ENCODE results near the gene ONECUT3. TPM values are rescaled to one million over a fixed set of nuclear protein-coding genes. Genes with fewer than 3 reads are reported as not detected.

The ONECUT3 gene
- total RNA-seq, 1 experiment from 2014 or later = not detected

GRCh38 chr19:1768248-1768647 is 14.9 kb downstream of the ONECUT3 start:
- DNase-seq (ENCODE audit: low spot score) = no peak

DNA sequence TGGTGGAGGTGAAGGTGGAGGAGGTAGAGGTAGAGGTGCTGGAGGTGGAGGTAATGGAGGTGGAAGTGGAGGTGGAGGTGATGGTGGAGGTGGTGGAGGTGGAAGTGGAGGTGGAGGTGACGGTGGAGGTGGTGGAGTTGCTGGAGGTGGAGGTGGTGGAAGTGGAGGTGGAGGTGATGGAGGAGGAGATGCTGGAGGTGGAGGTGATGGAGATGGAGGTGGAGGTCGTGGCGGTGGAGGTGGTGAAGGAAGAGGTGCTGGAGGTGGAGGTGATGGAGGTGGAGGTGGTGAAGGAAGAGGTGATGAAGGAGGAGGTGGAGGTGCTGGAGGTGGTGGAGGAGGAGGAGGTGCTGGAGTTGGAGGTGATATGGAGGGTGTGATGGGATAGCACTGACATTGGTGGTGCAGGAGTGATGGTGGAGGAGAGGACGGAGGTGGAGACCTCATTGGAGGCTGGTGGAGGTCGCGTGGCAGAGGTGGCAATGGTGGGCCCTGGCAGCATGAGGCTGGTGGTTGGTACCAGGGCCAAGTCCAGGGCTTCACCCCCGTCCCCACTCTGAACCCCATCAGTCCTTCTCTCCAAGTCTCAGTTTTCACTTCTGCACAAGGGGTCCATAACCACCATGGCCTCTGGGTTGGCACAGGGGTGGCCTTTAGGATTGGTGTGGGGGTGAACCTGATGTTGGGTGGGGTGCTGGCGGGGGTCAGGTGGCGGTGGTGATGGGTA is 15.8 kb downstream of the ONECUT3 start:
- DNase-seq (ENCODE audit: low spot score) = no peak

DNA sequence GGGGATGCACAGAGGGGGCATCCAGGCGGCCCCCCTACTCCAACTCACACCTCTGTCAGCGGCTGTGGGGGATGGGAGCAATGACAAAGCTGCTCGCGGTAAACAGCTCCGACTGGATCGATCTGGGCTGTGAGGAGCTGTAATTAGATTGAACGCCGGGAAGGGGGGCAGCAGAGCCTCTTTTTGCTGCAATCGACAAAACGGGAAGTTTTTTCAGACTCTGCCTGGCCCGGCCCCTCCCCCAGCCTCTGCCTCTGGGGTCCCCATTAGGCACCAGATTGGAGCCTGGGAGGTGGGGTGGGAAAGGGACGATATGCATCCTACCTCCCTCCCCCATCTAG is 16.3 kb downstream of the ONECUT3 start:
- no peak for DNase-seq (ENCODE audit: low spot score)

GRCh38 chr19:1770866-1771576 is 17.7 kb downstream of the ONECUT3 start:
- DNase-seq (ENCODE audit: low spot score) = no peak

- peak; percentile 36 for DNase-seq (ENCODE audit: low spot score)
Observed at GRCh38 chr19:1773184-1773583, 19.9 kb downstream of the ONECUT3 start.

- no peak for DNase-seq (ENCODE audit: low spot score)
Observed at GRCh38 chr19:1774989-1775772, 21.9 kb downstream of the ONECUT3 start.

DNA sequence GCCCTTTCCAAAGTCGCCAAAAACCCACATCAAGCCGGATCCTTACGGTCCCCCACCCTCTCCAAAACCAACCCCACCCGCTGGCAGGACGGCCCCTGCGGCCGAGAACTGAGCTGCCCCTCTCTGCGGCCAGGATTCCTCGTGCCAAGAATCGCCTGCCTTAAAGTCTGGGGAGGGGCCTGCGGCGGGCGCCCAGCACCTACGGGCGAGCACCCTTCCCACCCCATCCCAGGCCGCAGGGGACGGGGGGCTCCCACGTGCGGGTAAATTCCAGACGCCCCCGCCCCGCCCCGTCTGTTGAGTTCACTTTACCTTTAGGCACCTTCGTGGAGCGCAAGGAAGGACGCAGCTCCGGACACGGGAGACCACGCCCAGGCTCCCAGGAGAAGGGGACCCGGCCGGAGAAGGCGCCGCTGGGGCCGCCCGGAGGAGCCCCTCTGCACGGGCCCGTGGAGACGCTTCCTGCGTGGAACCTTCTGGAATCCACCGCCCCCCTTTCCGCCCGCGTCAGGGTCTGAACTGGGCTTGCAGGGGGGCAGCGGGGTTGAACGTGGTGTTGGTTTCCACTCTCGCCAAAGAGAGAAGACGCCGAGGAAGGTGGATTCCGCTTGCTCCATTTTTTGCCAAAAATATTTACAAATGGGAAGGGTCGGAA is 22.8 kb downstream of the ONECUT3 start:
- DNase-seq (ENCODE audit: low spot score) = no peak

- DNase-seq (ENCODE audit: low spot score) = no peak
Observed at GRCh38 chr19:1776606-1777147, 23.4 kb downstream of the ONECUT3 start.

- no peak for DNase-seq (ENCODE audit: low spot score)
Observed at GRCh38 chr19:1777149-1777548, 23.8 kb downstream of the ONECUT3 start.

- no peak for DNase-seq (ENCODE audit: low spot score)
Observed at GRCh38 chr19:1779574-1779973, 26.3 kb downstream of the ONECUT3 start.

DNA sequence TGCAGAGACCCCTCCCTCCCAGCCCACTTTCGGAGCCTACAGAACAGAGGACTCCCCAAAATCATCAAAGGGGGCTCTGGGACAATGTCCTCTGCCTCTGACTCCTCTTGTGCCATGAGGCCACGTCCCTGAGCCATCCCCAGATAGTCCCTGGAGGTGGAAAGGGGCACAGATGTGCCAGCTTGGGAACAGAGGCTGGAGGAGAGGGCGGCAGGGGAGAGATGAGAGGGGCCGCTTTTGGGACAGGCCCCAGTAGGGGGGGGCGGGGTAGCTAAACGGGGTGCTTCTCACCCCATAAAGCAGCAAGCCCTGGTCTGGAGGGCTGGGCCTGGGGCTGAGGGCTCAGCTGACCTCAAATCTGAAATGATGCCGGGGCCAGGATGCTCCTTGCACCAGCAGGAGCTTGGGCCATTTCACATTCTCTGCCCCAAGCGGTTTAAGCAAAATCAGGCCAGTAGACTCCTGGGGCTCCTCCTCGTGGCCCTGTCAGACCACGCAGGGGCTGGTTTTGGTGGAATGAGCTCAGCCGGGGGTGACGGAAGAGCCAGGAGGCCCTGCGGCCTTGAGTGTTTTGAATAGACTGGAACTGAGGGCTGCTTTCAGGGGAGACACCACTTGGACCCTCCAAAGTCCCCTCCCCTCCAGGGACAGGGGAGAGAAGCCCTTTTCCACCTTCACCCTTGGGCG is 27.1 kb downstream of the ONECUT3 start:
- no peak for DNase-seq (ENCODE audit: low spot score)

- DNase-seq (ENCODE audit: low spot score) = no peak
Observed at GRCh38 chr19:1782521-1782920, 29.2 kb downstream of the ONECUT3 start.

DNA sequence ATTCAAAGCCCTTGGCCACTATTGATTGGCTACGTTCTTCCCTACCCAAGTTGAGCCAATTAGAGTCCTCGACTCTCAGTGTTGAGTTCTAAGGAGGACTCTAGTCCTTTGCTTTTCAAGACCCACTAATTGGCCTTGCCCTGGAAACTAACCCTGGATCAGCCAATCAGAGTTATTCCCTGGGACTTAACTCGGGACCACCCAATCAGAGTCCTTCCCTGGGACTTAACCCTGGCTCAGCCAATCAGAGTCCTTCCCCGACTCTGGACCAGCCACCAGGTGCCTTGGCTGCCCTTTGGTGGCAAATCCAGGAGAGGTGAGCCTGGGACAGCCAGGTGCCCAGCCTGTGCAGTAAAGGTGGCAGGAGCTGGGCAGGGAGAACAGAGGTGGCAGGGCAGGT is 30.0 kb downstream of the ONECUT3 start:
- no peak for DNase-seq (ENCODE audit: low spot score)

DNA sequence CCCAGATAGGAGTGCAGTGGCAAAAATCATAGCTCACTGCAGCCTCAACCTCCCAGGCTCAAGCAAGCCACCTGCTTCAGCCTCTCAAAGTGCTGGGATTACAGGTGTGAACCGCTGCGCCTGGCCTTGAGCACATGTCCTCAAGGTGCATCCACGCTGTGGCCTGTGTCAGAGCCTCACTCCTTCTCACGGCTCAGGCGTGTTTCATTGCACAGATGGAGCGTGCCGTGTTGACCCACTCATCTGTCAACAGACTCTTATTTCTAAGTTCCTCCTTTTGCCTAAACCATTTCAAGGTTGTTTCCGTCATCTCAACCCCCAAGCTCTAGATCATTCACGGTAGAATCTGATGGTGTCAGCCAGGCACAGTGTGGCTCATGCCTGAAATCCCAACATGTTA is 30.6 kb downstream of the ONECUT3 start:
- no peak for DNase-seq (ENCODE audit: low spot score)

DNA sequence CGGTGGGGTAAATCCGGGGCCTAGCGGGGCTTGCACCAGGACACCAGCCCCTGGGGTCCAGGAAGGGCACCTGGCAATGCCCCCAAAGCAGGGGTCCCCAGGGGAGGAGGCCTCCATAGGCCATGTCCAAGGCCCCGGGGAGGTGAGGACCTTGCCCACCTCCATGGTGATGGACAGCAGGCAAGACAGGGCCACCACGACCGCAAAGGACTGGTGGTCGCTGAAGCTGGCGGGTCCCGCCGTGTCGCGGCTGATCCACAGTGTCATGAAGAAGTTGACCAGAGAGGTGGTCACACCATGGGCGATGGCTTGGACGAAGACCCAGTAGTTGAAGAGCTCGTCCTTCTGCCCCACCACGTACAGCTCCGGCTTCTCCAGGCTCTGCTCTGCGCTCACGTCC is 32.0 kb downstream of the ONECUT3 start:
- no peak for DNase-seq (ENCODE audit: low spot score)

DNA sequence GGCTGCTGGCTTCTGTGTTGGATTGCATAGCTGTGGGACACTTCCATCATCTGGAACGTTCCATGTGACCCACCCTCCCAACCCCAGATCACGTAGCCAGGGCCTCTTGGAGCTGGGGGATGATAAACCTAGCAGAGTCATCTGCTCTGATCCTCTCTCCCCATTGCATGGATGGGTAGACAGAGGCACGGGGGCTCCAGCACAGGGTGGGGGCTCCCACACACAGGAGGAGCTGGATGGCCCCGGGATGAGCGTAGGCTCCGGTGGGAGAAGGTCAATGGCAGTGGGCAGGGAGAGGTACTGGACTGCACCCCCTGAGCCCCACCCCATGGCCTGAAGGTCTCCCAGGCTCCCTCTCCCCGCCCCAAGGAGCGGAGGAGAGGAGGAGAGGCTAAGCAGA is 33.4 kb downstream of the ONECUT3 start:
- DNase-seq (ENCODE audit: low spot score) = no peak

- DNase-seq (ENCODE audit: low spot score) = no peak
Observed at GRCh38 chr19:1787116-1787515, 33.8 kb downstream of the ONECUT3 start.

DNA sequence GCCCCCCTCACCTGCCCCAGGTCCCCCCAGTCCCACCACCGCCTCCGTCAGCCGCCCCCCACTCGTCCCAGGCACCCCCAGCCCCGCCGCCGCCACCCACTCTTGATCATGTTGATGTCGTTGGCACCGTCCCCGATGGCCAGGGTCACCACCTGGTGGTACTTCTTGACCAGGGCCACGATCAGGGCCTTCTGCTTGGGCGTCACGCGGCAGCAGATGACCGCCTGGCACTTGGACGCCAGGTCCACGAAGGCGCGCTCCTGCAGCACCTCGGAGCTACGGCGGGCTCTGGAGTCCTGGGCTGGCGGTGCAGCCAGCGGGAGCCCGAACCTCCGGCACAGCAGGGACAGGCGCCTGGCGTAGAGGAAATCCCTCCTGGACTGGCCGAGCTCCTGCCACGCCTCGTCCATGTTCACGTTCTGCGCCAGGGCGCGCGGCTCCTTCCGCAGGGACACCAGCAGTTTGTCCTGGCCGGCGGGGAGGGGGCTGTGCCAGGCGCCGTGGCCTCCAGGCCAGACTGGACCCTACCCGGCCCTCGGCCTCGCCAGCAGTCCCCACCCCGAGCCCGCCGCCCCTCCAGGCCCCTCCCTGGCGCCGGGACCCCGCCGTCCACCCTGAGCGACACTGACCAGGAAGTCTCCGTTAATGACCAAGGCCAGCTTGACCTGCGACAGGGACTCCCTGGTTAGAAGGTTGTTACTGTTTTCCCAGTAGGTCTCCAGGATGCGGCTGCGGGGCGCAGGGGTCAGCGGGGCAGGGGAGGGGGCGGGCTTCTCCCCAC is 36.1 kb downstream of the ONECUT3 start:
- DNase-seq (ENCODE audit: low spot score) = peak; percentile 20

- DNase-seq (ENCODE audit: low spot score) = no peak
Observed at GRCh38 chr19:1790054-1790792, 36.9 kb downstream of the ONECUT3 start.

DNA sequence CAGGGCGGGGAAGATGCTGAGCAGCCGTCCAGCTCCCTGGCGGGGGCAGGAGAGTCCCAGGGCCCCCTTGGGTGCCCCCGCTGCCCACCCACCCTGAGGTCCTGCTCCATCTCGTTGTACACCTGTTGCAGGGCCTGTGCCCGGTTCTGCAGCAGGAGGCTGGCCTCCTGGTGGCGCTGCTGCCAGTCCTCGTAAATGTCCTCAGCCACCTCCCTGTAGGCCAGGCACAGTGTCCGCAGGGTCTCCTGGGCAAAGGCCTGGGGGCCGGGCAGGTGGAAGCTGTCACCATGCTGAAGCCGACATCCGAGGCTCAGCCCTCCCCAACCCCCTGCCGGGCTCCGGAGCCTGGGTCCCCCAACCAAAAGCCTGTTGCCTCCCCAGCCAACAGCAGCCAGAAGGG is 38.6 kb downstream of the ONECUT3 start:
- DNase-seq (ENCODE audit: low spot score) = no peak
